NT2/D1 (cell line): ENCODE measurements around the gene RAB20.

Experiments used
- DNase-seq: peaks from one replicate; pipeline ENCODE4 v3.0.0-alpha.2; 2011; ENCODE audit warnings: low read depth, low spot score
- H3K27me3 ChIP-seq: 2 replicates; pipeline ENCODE4 v1.6.0; 2011; ENCODE audit warnings: mild to moderate bottlenecking; ENCODE audit not compliant: insufficient read length, insufficient read depth
- H3K36me3 ChIP-seq: 2 replicates; pipeline ENCODE4 v1.6.1; 2011; ENCODE audit warnings: mild to moderate bottlenecking, low read length, mixed read lengths; ENCODE audit not compliant: insufficient read depth, insufficient read length
- H3K4me1 ChIP-seq: 2 replicates; pipeline ENCODE4 v1.5.1; 2011; ENCODE audit not compliant: insufficient read depth, insufficient read length
- H3K4me3 ChIP-seq: 2 replicates; pipeline ENCODE4 v1.5.1; 2011; ENCODE audit warnings: low read depth; ENCODE audit not compliant: insufficient read length
- H3K9ac ChIP-seq: 2 replicates; pipeline ENCODE4 v1.6.0; 2011; ENCODE audit warnings: low read depth; ENCODE audit not compliant: insufficient read length
- H3K9me3 ChIP-seq: 2 replicates; pipeline ENCODE4 v1.5.1; 2011; ENCODE audit warnings: mild to moderate bottlenecking, low read length; ENCODE audit not compliant: insufficient read depth
- SUZ12 ChIP-seq: IDR thresholded peaks from 2 replicates; pipeline ENCODE4 v1.6.1; 2011; ENCODE audit not compliant: insufficient read length, insufficient read depth; ENCODE audit errors: extremely low read depth
- YY1 ChIP-seq: IDR thresholded peaks from 2 replicates; pipeline ENCODE4 v1.6.1; 2011; ENCODE audit not compliant: insufficient read length, insufficient read depth
- ZNF274 ChIP-seq: IDR thresholded peaks from 2 replicates; pipeline ENCODE4 v1.6.1; 2011; ENCODE audit warnings: mild to moderate bottlenecking, low read depth, low read length

Gene RAB20

DNA sequence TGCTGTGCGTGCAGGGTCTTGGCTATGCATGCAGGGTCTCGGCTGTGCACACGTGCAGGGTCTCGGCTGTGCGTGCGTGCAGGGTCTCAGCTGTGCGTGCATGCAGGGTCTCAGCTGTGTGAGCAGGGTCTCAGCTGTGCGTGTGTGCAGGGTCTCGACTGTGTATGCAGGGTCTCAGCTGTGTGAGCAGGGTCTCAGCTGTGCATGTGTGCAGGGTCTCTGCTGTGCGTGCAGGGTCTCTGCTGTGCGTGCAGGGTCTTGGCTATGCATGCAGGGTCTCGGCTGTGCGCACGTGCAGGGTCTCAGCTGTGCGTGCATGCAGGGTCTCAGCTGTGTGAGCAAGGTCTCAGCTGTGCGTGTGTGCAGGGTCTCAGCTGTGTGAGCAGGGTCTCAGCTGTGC is 42.5 kb downstream of the RAB20 start:
- Histone ChIP-seq H3K36me3 (peaks cover 47% of the 10 kb centered on the region), H3K4me1 (peaks cover 2% of the 10 kb centered on the region), H3K4me3 (no peak overlapping the region), H3K9me3 (no peaks in the 10 kb centered on the region), H3K9ac (no peak overlapping the region), H3K27me3 (no peaks in the 10 kb centered on the region)
- TF ChIP-seq SUZ12, result no peak
- no peak for TF ChIP-seq YY1
- no peak for TF ChIP-seq ZNF274
- DNase-seq, result no peak

DNA sequence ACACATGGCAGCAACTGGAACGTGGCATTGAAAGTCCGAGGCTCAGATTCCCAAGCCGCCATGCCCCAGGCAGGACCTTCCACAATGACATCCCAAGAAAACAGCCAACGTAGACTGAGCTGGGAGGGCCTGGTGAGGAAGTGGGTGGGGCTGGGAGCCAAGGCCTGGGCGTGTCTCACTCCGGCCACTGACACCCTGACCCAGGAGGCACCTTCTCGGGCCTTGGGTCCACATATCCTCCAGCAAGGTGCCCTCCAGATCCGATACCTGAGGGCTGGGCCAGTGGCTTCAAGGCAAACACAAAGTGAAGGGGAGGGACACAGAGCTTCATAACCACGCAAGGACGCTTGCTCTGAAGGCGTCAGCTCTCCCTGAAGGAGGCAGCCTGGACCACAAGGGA is 43.0 kb downstream of the RAB20 start:
- peaks cover 48% of the 10 kb centered on the region for H3K36me3 ChIP-seq
- H3K4me3 ChIP-seq, result no peak overlapping the region
- H3K9ac ChIP-seq, result no peak overlapping the region
- H3K9me3 ChIP-seq, result no peaks in the 10 kb centered on the region
- H3K27me3 ChIP-seq, result no peaks in the 10 kb centered on the region
- peaks cover 2% of the 10 kb centered on the region for H3K4me1 ChIP-seq
- no peak for DNase-seq
- TF ChIP-seq YY1, result no peak
- no peak for TF ChIP-seq SUZ12

DNA sequence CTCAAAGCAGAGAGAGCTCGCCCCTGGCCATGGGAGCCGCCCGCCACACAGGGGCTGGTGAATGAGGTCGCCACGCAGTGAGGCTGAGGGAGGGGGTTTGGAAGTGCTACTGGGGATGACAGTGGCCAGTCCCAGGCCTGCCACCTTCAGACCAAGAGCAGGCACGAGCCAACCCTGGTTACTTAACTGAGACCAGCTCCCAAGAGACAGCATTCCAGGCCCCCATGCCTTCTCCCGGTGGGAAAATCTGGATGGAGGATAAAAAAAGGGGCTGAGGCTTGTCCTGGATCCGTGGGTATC is 43.3 kb downstream of the RAB20 start:
- Histone ChIP-seq H3K9me3 (no peaks in the 10 kb centered on the region), H3K4me1 (peaks cover 2% of the 10 kb centered on the region), H3K27me3 (no peaks in the 10 kb centered on the region), H3K4me3 (no peak overlapping the region), H3K36me3 (peaks cover 46% of the 10 kb centered on the region), H3K9ac (no peak overlapping the region)
- no peak for DNase-seq
- TF ChIP-seq YY1, result no peak
- no peak for TF ChIP-seq ZNF274
- no peak for TF ChIP-seq SUZ12

DNA sequence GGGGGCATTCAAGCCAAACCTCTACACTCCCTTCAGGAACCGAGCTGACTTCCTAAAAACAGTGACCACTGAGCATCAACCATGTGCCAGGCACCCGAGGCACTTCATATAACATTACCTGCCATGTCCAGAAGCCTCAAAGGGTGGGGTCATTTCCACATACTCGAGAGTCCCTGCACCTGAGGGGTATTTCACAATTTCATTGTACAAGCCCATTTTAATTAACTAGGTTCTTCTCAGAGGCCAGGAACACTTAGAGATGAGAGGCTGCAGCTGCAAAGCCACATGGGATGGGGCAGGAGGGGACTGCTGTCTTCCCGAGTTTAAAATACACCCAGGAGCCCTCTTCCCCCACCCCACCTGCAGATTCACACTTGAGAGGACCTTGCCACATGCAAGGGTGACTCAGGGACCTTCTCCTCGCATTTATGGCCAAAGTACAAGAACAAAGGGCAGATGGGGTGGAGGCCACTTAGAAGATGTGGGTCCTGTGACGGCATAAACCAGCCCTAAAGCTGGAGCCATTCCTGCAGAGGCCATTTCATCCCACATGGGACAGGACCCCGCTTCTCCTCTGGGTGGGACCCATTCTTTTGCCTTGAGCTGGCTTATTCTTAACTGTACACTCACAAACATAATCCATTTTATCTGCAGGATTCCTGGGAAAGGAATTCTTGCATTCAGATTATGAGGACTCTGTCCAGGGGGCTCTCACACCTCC is 43.9 kb downstream of the RAB20 start:
- H3K9ac ChIP-seq, result no peak overlapping the region
- peaks cover 2% of the 10 kb centered on the region for H3K4me1 ChIP-seq
- H3K36me3 ChIP-seq, result peaks cover 51% of the 10 kb centered on the region

DNA sequence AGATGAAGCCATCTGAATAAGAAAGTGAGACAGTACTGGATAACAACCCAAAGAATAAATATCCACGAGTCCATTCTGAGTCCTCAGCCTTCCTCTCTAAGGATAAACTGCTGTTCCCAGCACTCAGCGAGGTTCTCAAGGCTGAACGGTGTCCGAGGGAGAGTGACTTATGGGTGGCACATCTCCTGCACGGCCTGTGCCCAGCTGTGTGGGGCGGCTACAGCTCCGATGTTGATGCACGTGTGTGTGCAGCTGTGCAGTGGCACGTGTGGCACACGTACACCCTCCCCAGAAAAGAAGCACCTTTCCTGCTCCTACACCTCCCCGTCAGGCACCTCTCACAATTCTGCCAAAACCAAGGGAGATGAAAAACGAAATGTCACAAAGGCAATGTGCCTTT is 45.0 kb downstream of the RAB20 start:
- no peak for DNase-seq
- no peak overlapping the region for H3K9ac ChIP-seq

More for the DNA sequence above, 43.9 kb downstream of the RAB20 start:
- DNase-seq, result no peak
- H3K27me3 ChIP-seq, result no peaks in the 10 kb centered on the region
- no peaks in the 10 kb centered on the region for H3K9me3 ChIP-seq
- TF ChIP-seq YY1 (no peak), ZNF274 (no peak)
- no peak overlapping the region for H3K4me3 ChIP-seq

GRCh38 chr13:110512198-110512740 is 49.3 kb downstream of the RAB20 start:
- no peak for DNase-seq
- Histone ChIP-seq H3K4me1 (peaks cover 9% of the 10 kb centered on the region), H3K9ac (no peak overlapping the region), H3K27me3 (no peaks in the 10 kb centered on the region), H3K9me3 (no peaks in the 10 kb centered on the region), H3K4me3 (no peak overlapping the region), H3K36me3 (peaks cover 70% of the 10 kb centered on the region)
- TF ChIP-seq SUZ12 (no peak), ZNF274 (no peak), YY1 (no peak)

More for the DNA sequence above, 45.0 kb downstream of the RAB20 start:
- no peak overlapping the region for H3K4me3 ChIP-seq
- peaks cover 4% of the 10 kb centered on the region for H3K4me1 ChIP-seq
- H3K27me3 ChIP-seq, result no peaks in the 10 kb centered on the region
- TF ChIP-seq YY1 (no peak), ZNF274 (no peak), SUZ12 (no peak)
- H3K9me3 ChIP-seq, result no peaks in the 10 kb centered on the region
- H3K36me3 ChIP-seq, result peaks cover 60% of the 10 kb centered on the region

GRCh38 chr13:110511509-110512181 is 49.9 kb downstream of the RAB20 start:
- Histone ChIP-seq H3K9me3 (no peaks in the 10 kb centered on the region), H3K4me1 (peaks cover 9% of the 10 kb centered on the region), H3K27me3 (no peaks in the 10 kb centered on the region), H3K36me3 (peaks cover 77% of the 10 kb centered on the region), H3K9ac (no peak overlapping the region), H3K4me3 (no peak overlapping the region)
- no peak for DNase-seq
- TF ChIP-seq YY1, result no peak
